GM21390 (cell line): Measurements from ENCODE around the gene PTPRR.

Source experiments
- ATAC-seq: cut with Tn5 transposase; IDR thresholded peaks from one replicate; pipeline ENCODE4 v1.9.1; 2021; ENCODE audit not compliant: unreplicated experiment

PTPRR gene

GRCh38 chr12:70919176-70919575 lies 1.4 kb downstream of the PTPRR start:
- ATAC-seq: no peak

- no peak for ATAC-seq
Observed at GRCh38 chr12:70918321-70918720, 2.2 kb downstream of the PTPRR start.

DNA sequence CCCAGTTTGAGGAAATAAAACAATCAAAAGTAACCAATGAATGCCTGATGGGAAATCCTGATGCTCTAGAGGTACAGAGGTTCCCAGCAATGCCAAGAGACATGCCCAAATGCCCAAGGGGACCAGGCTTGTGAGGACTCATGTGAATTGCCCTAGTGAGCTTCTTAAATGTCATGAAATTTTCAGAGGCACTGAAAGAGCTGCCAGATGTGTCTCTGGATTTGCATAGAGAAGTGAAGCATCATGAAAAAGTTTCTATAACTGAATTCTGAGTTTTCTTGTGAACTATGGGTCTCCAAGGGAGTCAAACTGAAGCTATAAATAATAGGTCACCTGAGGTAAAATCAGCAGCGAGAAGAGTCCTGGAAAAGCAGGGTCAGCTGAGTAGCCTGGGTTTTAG lies 9.9 kb downstream of the PTPRR start:
- ATAC-seq: no peak

GRCh38 chr12:70908978-70909377 lies 11.6 kb downstream of the PTPRR start:
- no peak for ATAC-seq

- ATAC-seq: no peak
Observed at GRCh38 chr12:70907412-70907811, 13.1 kb downstream of the PTPRR start.

DNA sequence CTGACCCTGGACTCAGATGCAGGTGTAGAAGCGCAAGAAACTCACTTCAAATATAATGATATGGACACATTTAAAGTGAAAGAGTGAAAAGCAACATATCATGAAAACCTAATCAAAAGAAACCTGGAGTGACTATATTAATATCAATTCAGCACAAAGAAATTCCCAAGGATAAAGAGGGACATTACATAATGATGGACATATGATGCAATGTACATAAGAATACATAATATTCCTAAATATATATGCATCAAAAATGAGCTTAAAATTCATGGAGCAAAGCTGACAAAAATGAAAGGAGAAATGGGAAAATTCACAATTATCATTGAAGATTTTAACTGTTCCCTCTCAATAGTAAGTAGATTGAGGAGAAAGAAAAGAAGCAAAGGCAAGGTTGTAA lies 24.6 kb downstream of the PTPRR start:
- no peak for ATAC-seq

DNA sequence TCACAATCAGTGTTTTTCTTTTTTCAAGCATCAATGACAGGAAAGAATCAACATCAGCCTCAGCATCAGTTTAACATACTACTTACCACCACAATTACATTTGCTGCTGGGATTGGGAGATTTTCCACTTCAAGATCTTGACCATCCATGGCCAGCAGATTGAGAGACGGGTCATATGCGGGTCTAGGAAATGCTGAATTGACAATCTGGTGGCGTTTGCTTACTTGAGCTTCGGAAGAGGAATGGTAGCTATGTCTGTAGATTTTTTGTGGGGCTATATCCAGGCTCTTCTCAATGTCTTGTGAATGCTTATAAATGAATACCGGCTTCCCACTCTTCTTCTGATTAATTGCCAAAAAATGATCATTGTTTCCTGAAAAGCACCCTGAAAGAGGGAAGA lies 27.9 kb downstream of the PTPRR start:
- no peak for ATAC-seq

DNA sequence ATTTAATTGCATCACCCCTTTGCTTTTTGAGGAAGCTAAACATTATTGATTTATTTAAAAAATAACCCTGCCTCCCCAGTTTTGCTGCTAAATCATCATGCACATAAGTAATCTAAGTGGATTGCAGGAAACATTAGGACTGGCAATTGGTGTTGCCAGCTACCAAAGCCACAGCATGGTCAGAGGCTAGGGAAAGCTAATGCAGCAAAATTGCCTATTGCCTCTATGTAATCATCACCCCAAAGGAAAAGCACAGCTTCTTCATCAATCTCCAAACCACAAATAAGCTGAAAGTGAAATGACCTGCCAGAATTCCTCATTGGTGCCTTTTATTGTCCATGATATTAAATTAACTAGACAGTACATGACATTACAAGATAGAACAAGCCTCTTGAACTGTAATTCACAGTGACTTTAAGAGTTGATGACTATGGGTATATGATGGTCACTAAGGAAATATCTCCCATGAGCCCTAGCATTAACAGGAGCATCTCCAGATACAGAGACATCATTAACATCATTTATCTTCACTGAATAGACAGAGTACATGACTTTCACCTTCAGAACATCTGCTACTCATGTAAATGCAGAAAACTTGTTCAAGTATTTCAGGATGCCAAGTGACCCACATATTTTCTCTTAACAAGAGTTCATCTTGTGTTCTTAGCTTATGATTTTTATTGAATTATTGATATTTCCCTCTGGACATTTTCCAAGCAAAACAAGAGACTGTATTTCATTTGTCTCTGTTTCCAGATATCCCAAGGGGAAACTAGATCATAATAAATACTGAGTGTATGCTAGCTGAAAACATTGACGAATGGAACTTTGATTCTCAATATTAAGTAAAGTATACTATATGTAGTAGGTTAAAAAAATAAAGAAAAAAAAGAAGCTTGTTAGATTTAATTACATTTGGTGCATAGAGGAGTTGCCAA lies 29.4 kb downstream of the PTPRR start:
- no peak for ATAC-seq

- ATAC-seq: no peak
Observed at GRCh38 chr12:70885956-70886355, 34.6 kb downstream of the PTPRR start.

DNA sequence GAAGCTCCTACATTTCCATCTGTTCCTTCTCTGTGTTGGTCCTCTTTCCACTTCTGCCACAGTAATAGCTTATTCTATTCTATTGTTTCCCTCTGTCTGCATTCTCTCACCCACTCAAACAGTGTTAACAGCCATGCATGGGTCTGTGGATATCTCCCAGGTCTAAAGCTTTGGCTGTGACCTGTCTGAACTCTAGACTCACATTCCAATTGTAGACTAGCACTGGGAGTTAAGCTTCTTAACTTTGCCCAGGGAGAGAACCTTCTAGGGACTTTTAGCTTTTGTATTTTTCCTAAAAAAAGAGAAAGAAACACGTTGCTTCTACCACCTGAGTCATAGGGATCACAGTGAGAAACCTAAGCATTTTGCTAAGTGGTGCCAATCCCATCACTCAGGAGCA lies 36.7 kb downstream of the PTPRR start:
- ATAC-seq: no peak

DNA sequence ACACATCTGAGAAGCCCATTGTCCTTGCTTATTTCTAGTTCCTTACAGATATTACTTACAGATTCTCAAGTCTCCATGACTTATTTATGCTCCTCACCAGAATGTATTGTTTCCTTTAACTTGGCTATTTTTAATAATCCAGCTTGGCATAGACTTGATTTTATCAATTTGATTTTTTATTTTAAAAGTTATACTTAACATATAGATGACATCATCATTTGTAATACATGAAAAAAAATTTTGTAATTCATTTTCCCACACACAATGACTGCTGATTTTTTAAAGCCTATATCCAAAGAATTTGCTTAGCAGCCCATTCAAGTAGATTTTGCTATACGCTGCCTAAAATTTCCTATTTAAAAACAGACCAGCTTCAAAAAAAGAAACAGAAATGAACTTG lies 39.8 kb downstream of the PTPRR start:
- ATAC-seq: no peak

GRCh38 chr12:70876952-70877351 lies 43.6 kb downstream of the PTPRR start:
- ATAC-seq: no peak

- ATAC-seq: no peak
Observed at GRCh38 chr12:70875628-70876027, 44.9 kb downstream of the PTPRR start.

DNA sequence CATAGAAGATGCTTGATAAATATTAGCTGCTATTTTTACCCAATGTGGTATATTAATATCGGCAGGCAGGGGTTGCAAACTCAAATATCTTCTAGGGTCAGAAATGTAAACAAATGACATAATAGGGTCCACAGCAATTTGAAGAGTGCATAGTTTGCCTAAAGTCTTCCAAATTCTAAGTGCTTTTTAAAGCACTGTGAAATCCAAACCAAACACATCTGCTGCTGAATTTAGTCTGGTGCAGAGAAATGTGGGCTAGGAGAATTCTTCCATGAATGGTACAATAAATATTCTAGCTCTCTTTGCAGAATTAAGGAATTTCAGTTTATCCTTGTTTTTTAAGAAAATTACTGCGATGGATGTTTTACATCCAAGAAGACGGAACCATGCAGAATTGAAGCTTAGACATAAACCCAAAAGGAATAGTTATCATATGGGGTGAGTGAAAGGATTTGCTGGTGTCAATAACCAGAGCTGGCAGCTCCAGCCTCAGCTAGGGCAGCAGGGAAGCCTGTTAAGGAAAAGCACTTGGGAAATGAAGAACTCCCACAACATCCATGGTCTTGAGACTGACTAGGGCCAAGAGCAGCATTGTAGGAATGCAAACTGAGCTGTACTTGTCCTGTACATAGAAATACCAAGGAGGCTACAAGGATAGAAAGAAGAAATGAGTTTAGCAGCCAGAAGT lies 65.5 kb downstream of the PTPRR start:
- ATAC-seq: no peak

- no peak for ATAC-seq
Observed at GRCh38 chr12:70854138-70854537, 66.4 kb downstream of the PTPRR start.

GRCh38 chr12:70853326-70853725 lies 67.2 kb downstream of the PTPRR start:
- ATAC-seq: no peak

DNA sequence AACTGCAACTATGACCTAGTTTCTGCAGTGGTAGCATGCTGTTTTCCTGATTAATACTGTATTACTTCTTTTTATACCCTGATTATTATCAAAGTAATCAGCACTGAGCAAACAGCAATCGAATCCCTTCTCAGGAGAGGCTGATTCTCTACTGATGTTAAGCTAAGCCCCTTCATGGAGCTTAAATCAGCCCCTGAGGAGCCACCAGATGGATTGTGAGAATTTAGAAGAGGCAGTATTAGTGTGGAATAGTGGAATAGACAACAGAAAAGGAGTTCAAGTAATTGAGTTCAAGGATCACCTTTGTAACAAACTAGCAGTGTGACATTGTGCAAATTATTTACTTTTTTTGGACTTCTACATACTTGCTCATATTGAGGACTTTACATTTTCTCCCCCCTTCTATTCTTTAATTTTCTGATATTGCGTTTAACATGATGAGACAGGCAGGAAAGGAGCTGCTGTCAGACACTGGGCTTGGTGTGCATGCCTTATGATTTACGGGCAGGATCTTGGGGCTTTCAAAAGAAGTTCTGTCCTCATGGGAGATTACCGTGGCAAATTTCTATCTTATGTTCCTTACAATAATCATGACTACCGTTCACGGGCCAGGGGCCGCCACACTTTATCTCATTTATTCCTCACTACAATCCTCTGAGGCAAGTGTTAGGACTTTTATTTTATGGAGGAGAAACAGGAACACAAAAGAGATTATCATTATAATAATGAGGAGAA lies 68.0 kb downstream of the PTPRR start:
- no peak for ATAC-seq

DNA sequence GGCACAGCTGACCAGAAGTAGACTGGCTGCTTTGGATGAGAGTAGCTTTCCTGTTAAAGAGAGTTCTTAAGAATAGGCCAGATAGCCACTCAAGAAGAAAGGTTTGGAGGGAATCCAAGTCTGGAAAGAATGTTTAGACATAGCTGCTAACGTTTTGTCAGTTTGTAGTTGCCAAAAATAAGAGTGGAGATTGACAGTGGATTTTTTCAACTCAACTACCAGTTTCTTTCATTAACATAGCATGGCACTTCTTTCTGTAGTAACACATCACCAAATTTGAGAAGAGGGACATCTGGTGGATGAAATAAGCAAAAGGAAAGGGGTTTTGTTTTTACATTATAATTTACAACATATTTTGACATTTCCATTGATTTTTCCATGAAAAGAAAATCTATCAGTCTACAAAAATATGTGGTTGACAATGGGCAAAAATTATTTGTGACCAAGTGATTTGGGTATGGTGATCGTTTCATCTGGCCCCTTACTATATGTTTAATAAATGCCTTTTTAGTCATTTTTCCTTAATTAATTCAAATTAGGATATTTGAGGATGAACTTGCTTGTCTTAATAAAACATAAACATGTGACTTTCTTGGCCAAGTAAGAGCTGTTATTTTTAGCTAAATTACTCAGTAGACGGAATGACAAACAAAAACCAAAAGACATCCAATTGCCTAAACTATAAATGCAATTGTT lies 71.1 kb downstream of the PTPRR start:
- no peak for ATAC-seq

- no peak for ATAC-seq
Observed at GRCh38 chr12:70847871-70848270, 72.7 kb downstream of the PTPRR start.

GRCh38 chr12:70845268-70845667 lies 75.3 kb downstream of the PTPRR start:
- no peak for ATAC-seq

DNA sequence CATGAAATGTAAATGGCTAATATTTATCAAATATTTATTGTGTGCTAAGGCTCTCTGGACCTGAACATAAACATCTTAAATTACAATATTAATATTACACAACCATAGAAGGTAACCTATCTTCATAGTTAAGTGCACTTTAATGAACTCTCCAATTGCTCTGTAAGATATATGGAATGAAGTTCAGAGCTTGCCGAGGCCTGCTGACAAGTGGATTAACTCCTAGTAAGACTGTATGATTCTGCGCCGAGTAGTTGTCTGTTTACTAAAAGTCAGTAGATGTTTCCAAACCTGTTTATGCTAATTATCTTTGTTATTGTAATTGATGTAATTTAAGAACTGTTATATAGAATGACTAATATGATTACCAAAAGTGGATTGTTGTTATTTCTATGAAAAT lies 77.2 kb downstream of the PTPRR start:
- ATAC-seq: no peak
